ENCODE data around the gene ABCG2. TPM values are rescaled to one million over a fixed set of nuclear protein-coding genes. Genes with fewer than 3 reads are reported as not detected.

Gene ABCG2
- total RNA-seq: 1 to 10 TPM; 1.1 to 1.4 TPM

- Mint-ChIP-seq H3K9me3 (peaks cover 3% of the 10 kb centered on the region), H3K4me1 (peaks cover 14% of the 10 kb centered on the region), H3K27ac (peak within 1 kb of the TSS; percentile 37), H3K36me3 (ENCODE audit: low read depth) (no peaks in the 10 kb centered on the region), H3K4me3 (peak within 1 kb of the TSS; percentile 70), H3K27me3 (peaks cover 19% of the 10 kb centered on the region)
- POLR2A ChIA-PET: no interaction called here
- peak; percentile 50 for DNase-seq
- CTCF ChIA-PET: interaction anchor here (1.0 kb wide), 1 partner anchor 60 kb away, joined by 3 read pairs; no protein-coding TSS in a partner anchor
These were observed at the start of gene ABCG2 for GRCh38 chr4:88158489-88159228. TSS of gene ABCG2 (minus strand) at chr4:88158639. CDS start at chr4:88139995, 18,644 bp downstream.

- no peaks in the 10 kb centered on the region for H3K9me3 Mint-ChIP-seq
- H3K27me3 Mint-ChIP-seq: peaks cover 6% of the 10 kb centered on the region
These were observed 49.7 kb upstream of the ABCG2 start for GRCh38 chr4:88208156-88208555.

GRCh38 chr4:88207171-88207570, 48.7 kb upstream of the ABCG2 start:
- ChIA-PET POLR2A (no interaction called here), CTCF (interaction anchor here (0.7 to 2.0 kb wide), 5 partner anchors 9 to 193 kb away, joined by 3 to 6 read pairs (median 4); no protein-coding TSS in a partner anchor)
- H3K9me3 Mint-ChIP-seq: no peaks in the 10 kb centered on the region
- peaks cover 4% of the 10 kb centered on the region for H3K27me3 Mint-ChIP-seq
- H3K4me3 Mint-ChIP-seq: no peak overlapping the region
- no peak for DNase-seq
- H3K36me3 Mint-ChIP-seq (ENCODE audit: low read depth): no peaks in the 10 kb centered on the region
- no peak overlapping the region for H3K27ac Mint-ChIP-seq
- peaks cover 5% of the 10 kb centered on the region for H3K4me1 Mint-ChIP-seq

More at GRCh38 chr4:88208156-88208555, 49.7 kb upstream of the ABCG2 start:
- DNase-seq: no peak
- no peaks in the 10 kb centered on the region for H3K36me3 Mint-ChIP-seq (ENCODE audit: low read depth)
- no peak overlapping the region for H3K4me3 Mint-ChIP-seq
- CTCF ChIA-PET: no interaction called here
- POLR2A ChIA-PET: no interaction called here
- peaks cover 5% of the 10 kb centered on the region for H3K4me1 Mint-ChIP-seq
- H3K27ac Mint-ChIP-seq: no peak overlapping the region

- no peak for DNase-seq
- Mint-ChIP-seq H3K4me1 (peaks cover 3% of the 10 kb centered on the region), H3K4me3 (no peak overlapping the region), H3K27me3 (peaks cover 4% of the 10 kb centered on the region), H3K36me3 (ENCODE audit: low read depth) (no peaks in the 10 kb centered on the region), H3K27ac (no peak overlapping the region), H3K9me3 (no peaks in the 10 kb centered on the region)
- CTCF ChIA-PET: no interaction called here
- POLR2A ChIA-PET: no interaction called here
These were observed 46.4 kb upstream of the ABCG2 start for GRCh38 chr4:88204882-88205281.

GRCh38 chr4:88202443-88202842, 44.0 kb upstream of the ABCG2 start:
- no peak overlapping the region for H3K4me3 Mint-ChIP-seq
- H3K27ac Mint-ChIP-seq: no peak overlapping the region
- no peak for DNase-seq
- H3K4me1 Mint-ChIP-seq: peaks cover 3% of the 10 kb centered on the region
- ChIA-PET POLR2A (no interaction called here), CTCF (interaction anchor here (1.1 to 1.6 kb wide), 4 partner anchors 9 to 14 kb away, joined by 3 to 6 read pairs (median 4); no protein-coding TSS in a partner anchor)
- H3K36me3 Mint-ChIP-seq (ENCODE audit: low read depth): no peaks in the 10 kb centered on the region
- peaks cover 4% of the 10 kb centered on the region for H3K27me3 Mint-ChIP-seq
- no peaks in the 10 kb centered on the region for H3K9me3 Mint-ChIP-seq

GRCh38 chr4:88200186-88200585, 41.7 kb upstream of the ABCG2 start:
- Mint-ChIP-seq H3K4me1 (no peaks in the 10 kb centered on the region), H3K4me3 (no peak overlapping the region), H3K27ac (no peak overlapping the region), H3K27me3 (peaks cover 4% of the 10 kb centered on the region), H3K9me3 (no peaks in the 10 kb centered on the region), H3K36me3 (ENCODE audit: low read depth) (no peaks in the 10 kb centered on the region)
- no peak for DNase-seq
- CTCF ChIA-PET: no interaction called here
- POLR2A ChIA-PET: no interaction called here

GRCh38 chr4:88196523-88197185, 38.2 kb upstream of the ABCG2 start:
- H3K27ac Mint-ChIP-seq: no peak overlapping the region
- no peak for DNase-seq
- no peaks in the 10 kb centered on the region for H3K9me3 Mint-ChIP-seq
- CTCF ChIA-PET: no interaction called here
- POLR2A ChIA-PET: interaction anchor here (0.7 kb wide), 1 partner anchor 907 kb away, joined by 6 read pairs; no protein-coding TSS in a partner anchor
- no peaks in the 10 kb centered on the region for H3K4me1 Mint-ChIP-seq
- H3K27me3 Mint-ChIP-seq: no peaks in the 10 kb centered on the region
- H3K4me3 Mint-ChIP-seq: no peak overlapping the region
- H3K36me3 Mint-ChIP-seq (ENCODE audit: low read depth): no peaks in the 10 kb centered on the region

GRCh38 chr4:88196013-88196365, 37.5 kb upstream of the ABCG2 start:
- H3K9me3 Mint-ChIP-seq: no peaks in the 10 kb centered on the region
- POLR2A ChIA-PET: no interaction called here

GRCh38 chr4:88195328-88196012, 37.0 kb upstream of the ABCG2 start:
- Mint-ChIP-seq H3K9me3 (no peaks in the 10 kb centered on the region), H3K27me3 (no peaks in the 10 kb centered on the region), H3K27ac (no peak overlapping the region), H3K4me3 (no peak overlapping the region), H3K36me3 (ENCODE audit: low read depth) (no peaks in the 10 kb centered on the region), H3K4me1 (no peaks in the 10 kb centered on the region)
- no peak for DNase-seq
- POLR2A ChIA-PET: no interaction called here
- CTCF ChIA-PET: no interaction called here

More at GRCh38 chr4:88196013-88196365, 37.5 kb upstream of the ABCG2 start:
- Mint-ChIP-seq H3K36me3 (ENCODE audit: low read depth) (no peaks in the 10 kb centered on the region), H3K4me3 (no peak overlapping the region), H3K27ac (no peak overlapping the region), H3K27me3 (no peaks in the 10 kb centered on the region), H3K4me1 (no peaks in the 10 kb centered on the region)
- no peak for DNase-seq
- CTCF ChIA-PET: no interaction called here

GRCh38 chr4:88191404-88191803, 33.0 kb upstream of the ABCG2 start:
- peaks cover 3% of the 10 kb centered on the region for H3K4me1 Mint-ChIP-seq
- no peak overlapping the region for H3K4me3 Mint-ChIP-seq
- POLR2A ChIA-PET: no interaction called here
- H3K27ac Mint-ChIP-seq: no peak overlapping the region
- no peak for DNase-seq
- no peaks in the 10 kb centered on the region for H3K9me3 Mint-ChIP-seq
- H3K36me3 Mint-ChIP-seq (ENCODE audit: low read depth): no peaks in the 10 kb centered on the region
- CTCF ChIA-PET: no interaction called here
- no peaks in the 10 kb centered on the region for H3K27me3 Mint-ChIP-seq

- Mint-ChIP-seq H3K4me1 (peaks cover 3% of the 10 kb centered on the region), H3K9me3 (no peaks in the 10 kb centered on the region), H3K36me3 (ENCODE audit: low read depth) (no peaks in the 10 kb centered on the region), H3K27ac (no peak overlapping the region), H3K4me3 (no peak overlapping the region), H3K27me3 (peaks cover 8% of the 10 kb centered on the region)
- ChIA-PET POLR2A (no interaction called here), CTCF (interaction anchor here (0.8 kb wide), 1 partner anchor 13 kb away, joined by 3 read pairs; no protein-coding TSS in a partner anchor)
- no peak for DNase-seq
These were observed 31.6 kb upstream of the ABCG2 start for GRCh38 chr4:88189881-88190585.

GRCh38 chr4:88189418-88189738, 30.9 kb upstream of the ABCG2 start:
- peaks cover 3% of the 10 kb centered on the region for H3K4me1 Mint-ChIP-seq
- H3K9me3 Mint-ChIP-seq: no peaks in the 10 kb centered on the region
- H3K4me3 Mint-ChIP-seq: no peak overlapping the region
- no peak overlapping the region for H3K27ac Mint-ChIP-seq
- CTCF ChIA-PET: interaction anchor here (0.8 kb wide), 1 partner anchor 9 kb away, joined by 6 read pairs; no protein-coding TSS in a partner anchor
- peaks cover 2% of the 10 kb centered on the region for H3K36me3 Mint-ChIP-seq (ENCODE audit: low read depth)
- peaks cover 12% of the 10 kb centered on the region for H3K27me3 Mint-ChIP-seq
- POLR2A ChIA-PET: no interaction called here
- DNase-seq: no peak

Measured in activated CD4-positive, alpha-beta T cell treated with anti-CD3 and anti-CD28 coated beads, Interleukin-2, amount 10 ng/mL, durations not matched to agents 7 days and 5 days (primary cell).